Inflammatory macrophage treated with lipopolysaccharide for 4 hours (primary cell): ENCODE results near the gene CPN1.
"Not testable (repeated sequence)": the region's sequence is repeated elsewhere in the genome, so short reads cannot be mapped to it uniquely, and the experiment has no call there.

Experiments
- DNase-seq: peaks from one replicate; pipeline ENCODE4 v3.0.0-alpha.2; 2020

The CPN1 gene

DNA sequence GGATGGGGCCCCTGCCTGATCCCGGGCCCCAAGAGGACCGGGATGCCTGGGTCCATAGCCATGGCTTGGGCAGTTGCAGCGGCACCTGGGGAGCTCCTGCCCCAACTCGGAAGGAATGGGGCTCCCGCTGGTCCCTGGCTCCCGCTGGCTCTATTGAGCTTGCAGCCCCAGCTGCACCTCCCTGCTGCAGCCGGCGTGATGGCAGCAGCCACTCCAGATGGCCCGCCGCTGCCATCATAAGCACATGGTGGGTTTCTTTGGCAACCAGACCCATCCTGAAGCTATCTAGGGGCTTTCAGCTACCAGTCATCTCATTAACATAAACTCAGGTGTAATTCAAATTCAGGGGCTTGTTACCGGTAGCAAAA lies 60.8 kb downstream of the CPN1 start:
- no peak for DNase-seq

DNA sequence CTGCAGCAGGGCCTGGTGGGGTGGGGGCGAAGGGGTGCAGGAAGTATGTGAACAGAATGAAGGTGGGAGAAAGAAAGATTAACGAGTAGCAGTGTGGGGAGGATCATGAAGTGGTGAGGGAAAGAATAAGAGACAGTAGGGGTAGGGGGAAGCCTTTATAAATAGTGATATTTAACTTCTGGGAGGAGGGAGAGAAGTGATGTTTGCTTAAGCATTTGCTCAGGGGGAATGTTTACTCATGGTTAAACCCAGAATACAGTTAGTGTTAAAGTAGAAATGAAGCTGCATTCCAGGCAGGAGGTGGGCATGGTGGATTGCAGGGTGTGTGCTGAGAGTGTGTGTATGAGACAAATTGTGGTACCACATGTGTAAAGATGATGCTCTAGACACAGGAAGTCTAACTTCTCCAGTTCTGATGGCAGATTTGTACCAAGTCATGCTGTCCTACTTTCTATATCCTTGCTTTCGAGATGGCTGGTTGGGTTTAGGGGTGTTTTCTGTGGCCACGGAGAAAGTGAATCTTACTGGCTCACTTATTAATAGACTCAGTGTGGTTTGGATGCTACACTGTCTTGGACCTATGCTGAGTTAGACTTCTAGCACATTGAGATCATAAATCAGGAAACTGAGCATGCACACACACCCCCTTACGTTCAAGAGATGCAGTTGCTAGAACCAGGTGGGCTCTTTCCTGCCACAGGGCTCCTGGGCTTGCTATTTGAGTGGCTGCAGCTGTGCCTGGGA lies 61.4 kb downstream of the CPN1 start:
- DNase-seq = no peak

DNA sequence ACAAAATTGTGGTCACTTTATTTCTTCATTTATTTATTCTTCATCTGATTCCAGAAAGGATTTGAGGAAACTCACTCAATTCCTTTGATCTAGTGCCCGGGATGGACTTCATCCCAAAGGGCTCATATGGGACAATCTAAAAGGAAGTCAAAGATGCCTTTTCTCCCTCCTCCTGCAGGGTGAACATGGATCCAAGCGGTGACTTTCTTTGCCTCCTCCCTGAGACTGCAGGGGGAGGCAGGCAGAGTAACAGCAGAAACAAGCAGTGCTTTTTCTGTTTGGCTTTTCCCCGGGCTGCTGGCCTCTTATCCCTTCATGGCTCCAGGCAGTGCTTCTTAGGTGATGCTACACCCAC lies 61.9 kb downstream of the CPN1 start:
- DNase-seq = no peak

DNA sequence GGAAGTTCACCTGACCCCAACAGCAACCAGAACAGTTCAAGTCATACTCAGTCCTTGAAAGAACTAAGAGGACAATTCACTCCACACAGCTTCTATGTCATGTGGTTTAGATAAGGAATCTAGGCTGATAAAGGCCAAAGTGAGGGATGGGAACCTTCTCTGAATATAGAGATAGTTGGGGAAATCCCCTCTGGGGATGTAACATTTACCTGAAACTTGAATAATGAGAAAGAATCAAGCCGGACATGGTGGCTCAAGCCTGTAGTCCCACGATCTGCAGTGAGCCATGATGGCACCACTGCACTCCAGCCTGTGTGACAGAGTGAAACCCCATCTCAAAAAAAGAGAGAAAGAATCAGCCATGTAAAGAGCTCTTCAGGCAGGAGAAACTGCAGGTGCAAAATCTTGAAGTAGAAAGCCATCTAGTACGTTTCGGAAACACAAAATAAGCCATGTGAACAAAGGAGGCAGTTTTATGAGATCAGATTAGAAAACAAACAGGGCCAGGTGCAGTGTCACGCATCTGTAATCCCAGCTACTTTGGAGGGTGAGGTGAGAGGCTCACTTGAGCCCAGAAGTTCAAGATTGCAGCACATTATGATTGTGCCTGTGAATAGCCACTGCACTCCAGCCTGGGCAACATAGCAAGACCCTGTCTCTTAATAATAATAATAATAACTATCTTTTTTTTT lies 67.5 kb downstream of the CPN1 start:
- DNase-seq = no peak

DNA sequence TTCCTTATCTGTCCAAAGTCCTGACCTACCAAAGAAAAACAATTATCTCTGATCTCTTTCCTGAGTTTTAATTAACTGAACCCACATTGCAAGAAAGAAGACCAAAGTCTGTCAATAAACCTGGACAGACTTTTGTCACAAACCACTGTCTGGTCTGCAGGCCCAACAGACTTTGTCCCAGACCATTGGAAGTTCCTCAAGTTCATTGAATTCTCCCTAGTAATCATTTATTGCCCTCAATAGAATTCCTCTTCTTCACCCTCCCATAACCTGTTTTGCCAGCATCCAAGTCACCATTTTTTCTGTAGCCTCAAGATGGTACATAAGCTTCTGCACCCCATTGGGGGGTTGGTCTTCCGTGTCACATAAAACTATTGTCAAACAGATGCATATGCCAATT lies 68.0 kb downstream of the CPN1 start:
- DNase-seq = no peak

DNA sequence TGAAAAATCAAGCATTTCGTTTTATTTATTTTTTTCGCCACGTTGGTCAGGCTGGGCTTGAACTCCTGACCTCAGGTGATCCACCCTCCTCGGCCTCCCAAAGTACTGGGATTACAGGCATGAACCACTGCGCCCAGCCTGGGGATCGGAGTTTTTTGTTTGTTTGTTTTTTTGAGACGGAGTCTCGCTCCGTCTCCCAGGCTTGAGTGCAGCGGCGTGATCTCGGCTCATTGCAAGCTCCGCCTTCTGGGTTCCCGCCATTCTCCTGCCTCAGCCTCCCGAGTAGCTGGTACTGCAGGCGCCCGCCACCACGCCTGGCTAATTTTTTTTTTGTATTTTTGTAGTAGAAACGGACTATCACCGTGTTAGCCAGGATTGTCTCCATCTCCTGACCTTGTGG lies 69.8 kb downstream of the CPN1 start:
- not testable (repeated sequence) for DNase-seq

DNA sequence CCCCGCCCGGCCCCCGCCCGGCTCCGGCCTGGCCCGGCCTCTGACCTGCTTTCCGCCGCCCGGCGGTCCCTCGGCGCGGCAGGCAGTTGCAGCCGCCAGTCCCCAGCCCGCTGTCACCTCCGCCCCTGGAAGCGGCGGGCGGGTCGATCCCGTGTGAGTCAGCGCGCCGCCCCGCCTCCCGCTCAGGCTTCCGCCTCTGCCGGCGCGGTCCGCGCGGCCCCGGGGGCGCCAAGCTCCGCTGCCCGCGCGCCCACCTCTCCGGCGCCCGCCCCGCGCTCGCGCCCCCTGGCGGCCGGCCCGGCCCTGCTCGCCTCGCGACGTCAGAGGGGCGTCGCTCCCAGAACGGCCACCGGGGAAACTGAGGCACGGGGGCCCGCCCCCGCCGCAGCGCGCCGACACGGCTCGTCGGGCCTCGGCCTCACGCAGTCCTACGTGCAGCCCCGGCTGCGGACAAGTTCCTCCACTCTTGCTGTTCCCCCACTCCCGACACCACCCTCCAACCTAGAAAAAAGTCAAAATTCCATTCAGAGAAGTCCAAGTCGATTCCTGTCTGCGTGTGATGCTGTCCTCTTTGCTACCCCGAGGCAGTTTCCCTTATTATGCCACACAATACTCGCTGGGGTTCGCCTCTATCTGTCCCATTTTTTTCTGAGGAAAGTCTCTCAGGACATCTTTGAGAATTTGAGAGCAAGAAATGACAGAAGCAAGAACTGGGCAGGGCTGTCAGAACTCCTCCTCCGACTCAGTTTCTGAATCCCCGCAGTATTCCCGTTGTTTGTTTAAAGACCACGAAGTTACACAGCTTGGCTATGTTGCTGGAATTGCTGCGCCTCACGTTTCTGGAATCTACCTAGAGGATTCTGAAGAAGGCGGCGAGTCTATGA lies 71.6 kb downstream of the CPN1 start, which contains the start of gene DNMBP:
Gene DNMBP (minus strand): TSS at position 155 of the 884 bp plus-strand sequence. CDS start 37,823 bp downstream, outside the sequence.
- DNase-seq = peak; percentile 85

DNA sequence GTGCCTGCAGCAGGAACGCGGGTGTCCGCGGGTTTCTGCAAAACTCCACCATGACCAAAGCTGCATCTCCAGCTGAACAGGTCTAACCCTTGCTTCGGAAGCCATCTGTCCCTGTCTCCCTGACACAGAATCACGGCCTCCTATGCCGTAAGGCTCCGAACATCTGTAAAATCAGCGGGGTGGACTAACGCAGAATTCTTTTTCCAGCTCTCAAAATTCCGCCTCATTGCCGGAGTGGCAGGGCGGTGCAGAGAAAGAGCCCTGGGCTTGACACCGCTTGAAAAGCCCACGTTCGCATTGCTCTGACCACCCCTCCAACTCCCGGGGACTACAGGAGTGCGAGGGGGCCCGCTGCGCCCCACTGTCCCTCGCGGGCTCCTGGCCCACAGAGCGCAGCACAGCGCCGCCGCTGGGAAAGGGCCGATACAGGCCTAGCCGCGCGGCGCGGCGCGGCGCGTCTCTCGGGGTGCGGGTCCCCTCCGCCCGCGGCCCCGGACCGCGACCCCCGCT lies 72.3 kb downstream of the CPN1 start:
- DNase-seq = no peak

DNA sequence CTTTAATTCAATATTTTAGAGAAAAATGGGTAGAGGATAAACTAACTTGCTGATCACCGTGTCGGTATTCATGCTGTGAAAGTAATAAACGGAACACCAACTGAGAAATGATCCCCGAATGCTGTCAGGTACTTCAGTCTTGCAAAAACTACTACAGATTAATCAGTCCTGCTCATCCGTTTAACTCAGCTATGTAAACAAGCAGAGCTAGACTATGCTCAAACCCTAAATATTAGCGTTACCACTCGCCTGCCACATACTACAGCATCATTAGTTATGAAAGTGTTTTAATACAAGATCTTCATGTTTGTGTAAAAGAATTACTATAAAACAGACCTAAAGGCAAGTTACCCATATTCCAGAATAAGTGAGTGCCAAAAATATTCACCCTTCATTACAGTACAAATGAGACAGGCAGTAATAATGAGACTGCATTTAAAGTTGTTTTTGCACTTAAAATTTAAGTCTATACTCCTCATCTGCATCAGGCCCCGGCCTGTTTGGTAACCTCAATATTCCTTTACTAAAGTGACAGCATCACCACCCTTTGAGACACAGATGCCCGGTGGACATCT lies 72.9 kb downstream of the CPN1 start:
- DNase-seq = no peak

DNA sequence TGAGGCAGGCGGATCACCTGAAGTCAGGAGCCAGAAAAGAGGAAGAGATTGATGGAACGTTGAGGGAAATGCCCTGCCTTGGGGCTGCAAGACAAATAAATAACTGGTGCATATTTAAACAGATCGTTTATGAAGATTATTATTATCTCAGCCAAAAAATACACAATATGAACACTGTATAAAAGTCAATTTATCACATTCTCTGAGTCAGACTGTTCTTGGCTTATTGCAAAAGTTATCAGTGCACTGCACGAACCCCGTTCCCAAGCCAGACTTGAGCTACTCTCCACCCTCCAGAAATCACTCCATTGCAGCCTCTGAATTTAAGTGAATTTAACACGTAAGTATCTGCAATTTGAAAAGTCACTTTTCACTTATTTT lies 73.5 kb downstream of the CPN1 start:
- no peak for DNase-seq

DNA sequence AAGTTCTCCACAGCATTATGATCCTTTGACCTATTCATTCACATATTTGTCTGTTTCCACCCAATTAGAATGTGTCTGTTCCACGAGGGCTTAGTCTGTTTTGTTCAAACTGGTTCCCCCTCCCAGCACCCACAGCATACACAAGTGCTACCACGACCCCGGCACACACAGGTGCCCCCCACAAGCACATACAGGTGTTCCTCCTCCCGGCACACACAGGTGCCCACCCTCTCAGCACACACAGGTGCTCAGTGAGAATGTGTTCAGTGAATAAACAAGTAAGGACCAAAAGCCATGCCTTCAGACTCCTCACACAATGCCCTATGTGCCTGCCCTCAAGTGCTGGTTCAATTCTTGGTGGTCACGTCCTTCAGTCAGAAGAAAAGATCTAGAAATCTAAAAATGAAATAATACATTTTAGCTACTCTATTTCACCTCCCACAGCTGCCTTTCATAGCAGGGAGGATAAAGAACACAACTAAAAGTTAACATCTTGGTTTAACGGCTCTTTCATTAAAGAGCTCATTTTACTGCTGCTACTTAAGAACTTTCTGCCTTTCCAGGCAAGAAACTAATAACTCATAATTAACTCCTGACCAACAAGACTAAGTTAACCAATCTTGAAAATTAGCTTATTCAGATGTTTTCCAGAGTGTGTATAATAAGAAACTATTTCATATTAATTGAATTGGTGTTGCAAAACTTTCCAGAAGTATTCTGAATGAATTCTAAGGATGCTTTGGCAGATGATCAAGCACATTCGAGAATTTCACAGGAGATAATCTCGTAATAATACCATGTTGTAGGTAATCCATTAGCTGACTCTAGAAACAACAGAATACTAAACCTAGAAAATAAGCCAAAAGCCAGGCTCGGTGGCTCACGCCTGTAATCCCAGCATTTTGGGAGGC lies 74.2 kb downstream of the CPN1 start:
- DNase-seq = no peak

DNA sequence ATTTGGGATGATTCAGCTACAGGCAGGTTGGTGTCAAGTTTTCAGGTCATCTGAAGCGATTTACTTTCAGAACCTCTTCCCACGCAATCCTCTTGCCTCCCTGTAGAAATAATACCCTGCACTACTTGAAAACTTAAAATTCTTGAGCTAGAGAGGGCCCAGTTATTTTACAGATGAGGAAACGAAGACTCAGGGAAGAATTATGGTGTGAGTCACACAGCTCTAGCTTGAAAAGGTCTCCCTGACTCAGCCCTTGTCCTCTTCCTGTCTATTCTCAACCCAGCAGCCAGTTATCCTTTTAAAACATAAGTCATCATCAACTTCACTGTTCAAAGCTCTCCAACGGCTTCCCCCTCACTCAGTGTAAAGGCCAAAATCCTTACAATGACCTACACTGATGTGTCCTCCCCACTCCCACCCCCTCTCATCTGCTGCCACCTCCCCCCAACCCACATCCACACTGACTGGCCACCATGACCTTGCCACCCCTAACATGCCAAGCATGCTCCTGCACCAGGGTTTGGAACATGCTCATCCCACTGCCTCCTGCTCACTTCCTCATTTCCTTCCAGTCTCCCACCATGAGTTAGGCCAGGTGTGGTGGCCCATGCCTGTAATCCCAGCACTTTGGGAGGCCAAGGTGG lies 75.3 kb downstream of the CPN1 start:
- DNase-seq = peak; percentile 78

DNA sequence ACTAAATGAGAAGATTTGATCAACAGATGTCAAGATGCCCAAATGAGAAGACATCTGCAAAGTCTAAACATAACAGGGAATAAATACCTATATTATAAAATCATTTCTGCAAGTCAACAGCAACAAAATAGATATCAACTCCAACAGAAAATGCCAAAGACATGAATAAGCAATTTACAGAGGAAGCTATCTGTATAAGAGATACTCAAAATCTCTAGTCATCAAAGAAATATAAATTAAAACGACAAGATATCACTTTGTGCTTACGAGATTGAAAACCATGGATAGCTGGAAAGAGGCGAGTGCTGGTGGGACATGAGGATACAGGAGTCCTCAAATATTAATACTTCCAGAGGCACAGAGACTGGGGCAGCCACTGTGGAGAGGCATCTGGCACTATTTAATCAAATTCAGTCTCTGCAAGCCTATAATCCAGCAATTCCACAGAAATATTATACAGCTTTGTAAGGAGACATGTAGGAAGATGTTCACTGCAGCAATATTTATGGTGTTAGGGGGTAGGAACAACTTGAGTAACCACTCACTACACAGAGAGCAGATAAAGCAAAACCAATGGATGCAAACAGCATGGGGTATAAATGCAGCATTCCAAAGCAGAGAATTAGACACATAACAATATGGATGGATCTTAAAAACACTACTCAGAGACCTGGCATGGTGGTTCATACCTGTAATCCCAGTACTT lies 76.7 kb downstream of the CPN1 start:
- no peak for DNase-seq

DNA sequence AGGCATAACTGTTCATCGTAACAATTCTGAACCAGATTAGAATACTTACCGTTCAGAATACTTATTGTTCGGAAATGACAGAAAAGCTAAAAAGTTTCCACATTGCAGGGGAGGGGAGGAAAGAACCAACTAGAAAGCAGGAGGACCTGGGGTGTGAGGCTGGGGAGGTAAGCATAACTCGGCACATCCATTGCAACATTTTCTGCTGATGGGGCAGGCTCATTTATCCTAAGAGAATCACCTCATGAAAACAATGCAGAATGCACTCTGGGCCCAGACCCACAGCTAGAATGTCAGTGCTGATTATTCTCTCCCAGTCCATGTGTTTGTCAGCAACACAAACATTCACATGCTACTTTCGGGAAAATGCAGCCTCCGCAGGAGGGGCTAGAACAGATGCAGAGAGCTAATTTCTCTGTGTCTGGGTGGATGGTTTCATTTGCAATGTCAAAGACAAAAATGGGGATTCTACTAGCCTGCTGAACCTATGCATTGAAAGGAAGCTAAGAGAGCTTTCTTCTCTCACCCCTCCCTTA lies 81.5 kb downstream of the CPN1 start:
- DNase-seq = no peak

DNA sequence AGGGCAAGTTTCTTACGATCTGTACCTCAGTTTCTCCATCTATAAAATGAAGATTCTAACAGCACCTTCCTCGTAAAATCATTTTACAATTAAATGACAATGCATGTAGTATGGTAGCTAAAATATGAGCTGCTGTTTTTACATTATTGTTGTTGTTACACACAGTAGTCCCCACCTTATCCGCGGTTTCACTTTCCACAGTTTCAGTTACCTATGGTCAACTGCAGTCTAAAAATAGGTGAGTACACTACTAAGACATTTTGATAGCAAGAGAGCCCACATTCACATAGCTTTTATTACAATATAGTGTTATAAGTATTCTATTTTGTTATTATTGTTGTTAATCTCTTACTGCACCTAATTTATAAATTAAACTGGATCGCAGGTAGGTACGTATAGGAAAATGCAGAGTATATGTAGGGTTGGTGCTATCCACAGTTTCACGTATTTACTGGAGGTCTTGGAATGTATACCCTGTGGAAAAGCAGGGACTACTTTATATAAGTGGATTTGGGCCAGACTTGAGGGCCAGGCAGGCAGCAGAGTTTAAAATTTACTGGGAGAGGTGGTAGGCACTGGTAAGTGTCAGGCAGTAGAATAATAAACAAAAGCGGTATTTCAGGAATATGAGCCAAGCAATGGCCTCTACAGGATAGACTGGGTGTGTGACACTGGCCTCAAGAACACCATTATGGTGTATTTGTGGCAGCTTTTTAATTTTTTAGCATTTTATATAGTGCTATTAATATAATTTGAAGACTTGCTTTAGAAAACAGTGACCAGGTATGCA lies 82.2 kb downstream of the CPN1 start:
- DNase-seq = no peak

DNA sequence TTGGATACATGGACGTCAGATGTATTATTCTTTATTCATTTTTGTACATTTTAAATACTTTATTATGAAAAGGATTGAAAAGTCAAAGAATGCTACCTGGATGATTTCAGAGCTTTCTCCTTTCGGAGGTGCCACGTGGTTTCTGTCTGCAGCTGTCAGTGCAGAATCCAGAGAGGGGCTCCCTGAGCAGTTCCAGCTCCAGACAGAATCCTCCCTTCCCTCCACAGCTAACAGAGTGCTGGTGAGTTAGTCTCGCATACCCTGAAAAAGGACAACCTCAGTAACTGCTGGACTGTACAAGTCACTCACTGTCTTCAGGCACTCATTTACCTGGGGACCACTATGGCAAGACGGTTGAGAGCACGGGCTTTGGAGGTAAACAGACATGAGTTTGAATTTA lies 82.8 kb downstream of the CPN1 start:
- DNase-seq = no peak

DNA sequence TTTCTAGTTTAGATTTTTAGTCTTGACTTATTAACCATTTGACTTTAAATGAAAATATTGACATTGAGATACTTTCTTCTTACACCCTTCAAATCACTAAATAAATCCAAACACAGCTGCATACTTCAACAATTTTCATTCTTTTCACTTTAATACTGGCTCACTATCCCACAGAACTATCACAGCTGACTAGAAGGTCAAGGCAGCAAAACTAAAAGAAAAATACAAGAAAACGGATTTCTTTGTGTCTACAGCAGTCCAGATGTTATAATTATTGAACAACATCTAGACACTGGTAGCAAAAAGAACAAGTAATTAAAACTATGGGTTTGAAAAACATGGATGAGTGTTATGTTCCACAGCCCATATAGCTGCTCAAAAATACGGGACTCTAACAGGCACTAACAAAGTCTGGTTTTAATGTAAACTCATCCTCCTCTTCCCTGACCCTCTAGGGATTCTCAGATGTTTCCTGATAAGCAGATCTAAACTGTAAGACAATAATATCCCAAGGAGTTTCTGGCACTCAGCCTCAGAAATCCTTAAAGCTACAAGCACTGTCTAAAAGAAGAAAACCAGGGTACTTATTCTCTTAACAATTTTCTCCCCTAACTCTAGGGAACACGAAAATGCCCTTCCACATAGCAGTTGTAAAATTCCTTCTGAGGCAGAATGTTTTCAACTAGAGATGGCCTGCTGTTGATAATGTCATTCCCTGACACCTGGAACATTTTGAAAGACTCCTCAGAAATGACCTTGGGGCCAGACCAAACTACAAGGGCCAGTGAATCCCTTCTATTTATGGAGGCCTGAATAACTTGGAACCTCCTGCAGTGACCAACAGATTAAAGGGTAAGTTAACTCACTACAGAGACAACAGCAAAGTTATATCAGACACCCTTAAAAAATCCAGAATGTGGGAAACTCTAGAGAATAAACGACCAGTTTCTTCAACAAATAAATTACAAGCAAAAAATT lies 84.7 kb downstream of the CPN1 start:
- no peak for DNase-seq

DNA sequence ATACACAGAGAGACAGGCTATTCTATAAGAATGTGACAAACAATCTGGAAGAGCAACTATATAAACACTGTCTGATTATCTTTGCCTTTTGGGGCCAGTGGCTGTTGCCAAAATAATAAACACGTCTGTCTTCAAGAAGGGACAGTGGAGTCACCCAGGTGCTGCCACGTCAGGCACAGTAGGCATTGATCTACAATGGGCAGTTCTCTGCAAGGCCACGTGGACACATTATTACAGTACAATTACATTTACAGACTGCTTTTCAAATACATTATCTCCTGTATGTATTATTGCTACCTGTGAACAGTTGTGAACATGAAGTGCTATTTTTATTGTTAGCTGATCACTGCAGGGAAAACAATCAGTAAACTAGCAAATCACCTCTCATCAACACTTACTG lies 86.0 kb downstream of the CPN1 start:
- DNase-seq = no peak
